GM10266 (cell line): Measurements from ENCODE around the gene GLB1L.

Source experiments
- DNase-seq: peaks from one replicate; pipeline ENCODE4 v3.0.0; 2012; ENCODE audit errors: extremely low spot score
- CTCF ChIP-seq: IDR thresholded peaks from 2 replicates; pipeline ENCODE4 v1.5.1; 2012; ENCODE audit warnings: mild to moderate bottlenecking, low read depth; ENCODE audit not compliant: control insufficient read depth, insufficient read depth; ENCODE audit errors: missing control alignments

Gene GLB1L

GRCh38 chr2:219252084-219252483 is 6.8 kb upstream of the GLB1L start:
- TF ChIP-seq CTCF, result no peak
- no peak for DNase-seq

DNA sequence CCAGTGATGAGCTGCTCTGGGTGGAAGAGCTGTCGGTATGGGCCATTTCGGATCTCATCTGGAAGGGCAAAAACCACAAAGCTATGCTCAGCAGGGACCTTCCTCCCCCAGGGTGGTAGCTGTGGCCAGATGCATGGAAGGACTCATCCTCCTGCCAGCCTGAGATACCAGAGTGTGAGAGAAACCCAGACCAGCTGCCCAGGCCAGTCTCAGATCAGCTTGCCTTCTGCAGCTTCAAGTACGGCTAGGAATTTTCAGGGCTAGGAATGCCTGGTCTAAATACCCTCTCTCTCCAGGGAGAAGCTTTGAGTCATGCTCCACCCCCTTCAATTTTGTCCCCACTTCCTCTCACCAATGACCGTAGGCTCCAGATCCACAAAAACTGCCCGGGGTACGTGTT is 6.4 kb upstream of the GLB1L start:
- DNase-seq, result no peak
- TF ChIP-seq CTCF, result no peak

DNA sequence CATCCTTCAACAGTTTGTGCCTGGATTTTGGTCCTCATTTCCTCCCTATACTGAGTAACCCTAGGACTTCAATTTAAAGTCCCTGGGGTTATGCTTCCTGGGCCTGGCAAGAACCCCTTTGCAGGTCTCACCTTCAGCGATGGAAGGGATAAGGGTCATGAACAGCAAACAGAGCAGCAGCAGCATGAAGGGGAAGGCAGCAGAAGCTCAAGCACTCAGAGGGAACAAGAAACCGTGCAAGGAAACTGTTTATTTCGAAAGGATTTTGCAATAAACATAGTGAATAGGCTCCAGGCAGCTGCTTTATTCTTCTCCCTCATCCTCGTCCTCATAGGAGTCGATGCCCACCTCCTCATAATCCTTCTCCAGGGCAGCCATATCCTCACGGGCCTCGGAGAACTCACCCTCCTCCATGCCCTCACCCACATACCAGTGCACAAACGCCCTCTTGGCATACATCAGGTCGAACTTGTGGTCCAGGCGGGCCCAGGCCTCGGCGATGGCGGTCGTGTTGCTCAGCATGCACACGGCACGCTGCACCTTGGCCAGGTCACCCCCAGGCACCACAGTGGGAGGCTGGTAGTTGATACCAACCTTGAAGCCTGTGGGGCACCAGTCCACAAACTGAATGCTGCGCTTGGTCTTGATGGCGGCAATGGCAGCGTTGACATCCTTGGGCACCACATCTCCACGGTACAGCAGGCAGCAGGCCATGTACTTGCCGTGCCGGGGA is 5.0 kb upstream of the GLB1L start:
- no peak for DNase-seq
- no peak for TF ChIP-seq CTCF

DNA sequence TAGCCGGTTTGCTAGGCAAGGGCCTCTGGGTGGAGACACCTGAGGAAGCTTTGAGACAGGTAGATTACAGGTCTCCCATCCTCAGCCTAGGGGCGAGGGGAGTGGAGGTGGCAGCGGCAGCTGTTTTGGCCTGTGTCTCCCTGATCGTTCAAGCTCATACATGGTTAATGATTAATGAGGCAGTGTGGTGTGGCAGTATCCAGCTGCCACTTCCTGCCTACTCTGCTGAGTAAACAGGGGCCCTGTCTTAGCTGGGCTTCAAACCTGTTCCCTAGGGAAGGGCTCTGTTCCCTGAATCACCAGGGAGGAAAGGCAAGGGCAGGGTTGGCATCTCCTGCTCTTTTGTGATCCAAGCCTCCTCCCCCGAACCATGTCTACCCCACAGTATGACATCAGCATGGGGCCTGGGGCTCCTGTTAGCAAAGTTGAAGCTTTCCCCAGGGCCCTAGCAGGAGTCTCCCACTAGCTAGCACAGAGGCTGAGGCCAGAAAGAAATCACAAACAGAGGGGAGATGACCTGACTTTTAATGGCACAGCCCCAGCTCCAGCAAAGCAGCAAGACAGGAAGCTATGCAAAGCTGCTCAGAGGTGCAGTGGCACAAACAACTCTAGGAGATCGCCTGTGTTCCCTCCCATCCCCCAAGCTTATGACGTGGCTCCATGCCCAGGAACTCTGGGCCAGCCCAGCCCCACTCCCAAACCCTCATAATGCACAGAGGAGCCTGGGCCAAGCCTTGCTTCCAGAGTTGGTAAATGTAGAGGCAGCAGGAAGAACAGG is 4.1 kb upstream of the GLB1L start:
- no peak for TF ChIP-seq CTCF
- DNase-seq, result no peak

DNA sequence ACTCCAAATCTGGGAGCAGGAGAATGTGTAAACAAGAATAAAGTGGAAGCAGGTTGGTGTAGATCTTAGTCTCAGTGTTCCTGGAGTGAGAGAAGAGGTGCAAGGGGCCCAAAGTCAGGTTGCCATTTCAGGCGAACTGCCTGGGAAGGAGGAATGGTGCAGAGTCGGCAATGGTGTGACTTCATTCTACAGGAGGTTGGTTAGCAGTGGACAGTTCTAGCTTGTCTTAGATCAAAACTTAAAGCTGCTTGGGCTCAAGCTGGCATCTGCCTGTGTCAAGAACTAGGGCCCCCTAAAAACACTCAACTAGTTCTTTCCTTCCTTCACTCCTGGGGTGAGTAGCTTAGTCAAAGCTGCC is 3.6 kb upstream of the GLB1L start:
- no peak for TF ChIP-seq CTCF
- no peak for DNase-seq

- no peak for DNase-seq
- TF ChIP-seq CTCF, result no peak
Measured at GRCh38 chr2:219247678-219248642, 2.7 kb upstream of the GLB1L start.
